Osteoblast (primary cell): Measurements from ENCODE around the gene TRIM23. TPM values are rescaled to one million over a fixed set of nuclear protein-coding genes. Genes with fewer than 3 reads are reported as not detected.

Experiments
- DNase-seq: peaks from one replicate; pipeline ENCODE4 v3.0.0; 2011; ENCODE audit warnings: low spot score, mixed read lengths; ENCODE audit not compliant: insufficient read length; ENCODE audit errors: missing footprints
- H2AFZ ChIP-seq: 2 replicates; pipeline ENCODE4 v1.6.0; 2011; ENCODE audit warnings: mild to moderate bottlenecking, low read length
- H3K27ac ChIP-seq: 2 replicates; pipeline ENCODE4 v1.5.1; 2011; ENCODE audit warnings: mild to moderate bottlenecking, low read depth, low read length, moderate library complexity
- H3K27me3 ChIP-seq: 2 replicates; pipeline ENCODE4 v1.6.0; 2012; ENCODE audit warnings: mild to moderate bottlenecking, control low read depth, inconsistent platforms, low read length, moderate library complexity; ENCODE audit not compliant: insufficient read depth
- H3K36me3 ChIP-seq: 2 replicates; pipeline ENCODE4 v1.5.1; 2011; ENCODE audit warnings: mild to moderate bottlenecking, low read length, control low read depth, moderate library complexity; ENCODE audit not compliant: insufficient read depth
- H3K4me1 ChIP-seq: 2 replicates; pipeline ENCODE4 v1.5.1; 2011; ENCODE audit warnings: mild to moderate bottlenecking, low read length, control low read depth, moderate library complexity; ENCODE audit not compliant: insufficient read depth
- H3K4me2 ChIP-seq: 2 replicates; pipeline ENCODE4 v1.6.0; 2011; ENCODE audit warnings: mild to moderate bottlenecking, low read length; ENCODE audit not compliant: insufficient read depth
- H3K4me3 ChIP-seq: fragments of 200-600 bp; sonication (generic); 3 replicates; pipeline ENCODE4 v1.5.1; 2012; ENCODE audit warnings: mild to moderate bottlenecking, low read length, inconsistent platforms; ENCODE audit not compliant: insufficient read depth
- H3K79me2 ChIP-seq: 2 replicates; pipeline ENCODE4 v1.6.0; 2012; ENCODE audit warnings: mild to moderate bottlenecking, low read length, control low read depth, inconsistent platforms; ENCODE audit not compliant: insufficient read depth
- H3K9me3 ChIP-seq: 2 replicates; pipeline ENCODE4 v1.5.1; 2011; ENCODE audit warnings: low read depth, low read length, control low read depth
- H4K20me1 ChIP-seq: 2 replicates; pipeline ENCODE4 v1.6.0; 2012; ENCODE audit warnings: mild to moderate bottlenecking, low read length, control low read depth; ENCODE audit not compliant: insufficient read depth
- total RNA-seq: library from RNA; depleted of rRNA; stranded (reverse); fragments of >200 nt; gene quantifications from 2 replicates; pipeline ENCODE4 v1.2.3, GENCODE V29; 2012
- TF ChIP-seq, protein P1 (sequence below): IDR thresholded peaks from 2 replicates; pipeline ENCODE4 v1.5.1; 2011; ENCODE audit warnings: mild to moderate bottlenecking, low read depth, low read length, moderate library complexity; ENCODE audit errors: extremely low read depth

TRIM23 gene
- total RNA-seq, 1 donor = 30.4 TPM

DNA sequence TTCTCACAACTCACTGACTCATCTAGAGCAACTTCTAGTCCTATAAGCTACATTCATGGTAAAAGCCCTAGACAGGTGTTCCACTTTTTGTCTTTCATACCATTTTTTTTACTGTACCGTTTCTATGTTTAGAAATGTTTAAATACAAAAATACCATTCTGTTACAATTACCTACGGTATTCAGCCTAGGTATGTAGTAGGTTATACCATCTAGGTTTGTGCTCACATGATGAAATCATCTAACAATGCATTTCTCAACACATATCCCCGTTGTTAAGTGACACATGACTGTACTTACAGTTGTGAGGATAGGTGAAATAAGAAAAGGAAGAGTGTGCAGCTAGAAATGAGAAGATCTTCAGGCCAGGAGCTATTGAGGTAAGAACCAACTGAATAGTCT, 67.4 kb downstream of the TRIM23 start:
- Histone ChIP-seq H3K27ac (no peak overlapping the region), H3K4me3 (no peak overlapping the region), H4K20me1 (no peaks in the 10 kb centered on the region), H3K4me2 (no peak overlapping the region), H3K4me1 (peaks cover 2% of the 10 kb centered on the region), H3K27me3 (no peaks in the 10 kb centered on the region), H2AFZ (no peak overlapping the region), H3K79me2 (peaks cover 36% of the 10 kb centered on the region), H3K9me3 (no peaks in the 10 kb centered on the region), H3K36me3 (peaks cover 4% of the 10 kb centered on the region)
- TF ChIP-seq, protein P1, sequence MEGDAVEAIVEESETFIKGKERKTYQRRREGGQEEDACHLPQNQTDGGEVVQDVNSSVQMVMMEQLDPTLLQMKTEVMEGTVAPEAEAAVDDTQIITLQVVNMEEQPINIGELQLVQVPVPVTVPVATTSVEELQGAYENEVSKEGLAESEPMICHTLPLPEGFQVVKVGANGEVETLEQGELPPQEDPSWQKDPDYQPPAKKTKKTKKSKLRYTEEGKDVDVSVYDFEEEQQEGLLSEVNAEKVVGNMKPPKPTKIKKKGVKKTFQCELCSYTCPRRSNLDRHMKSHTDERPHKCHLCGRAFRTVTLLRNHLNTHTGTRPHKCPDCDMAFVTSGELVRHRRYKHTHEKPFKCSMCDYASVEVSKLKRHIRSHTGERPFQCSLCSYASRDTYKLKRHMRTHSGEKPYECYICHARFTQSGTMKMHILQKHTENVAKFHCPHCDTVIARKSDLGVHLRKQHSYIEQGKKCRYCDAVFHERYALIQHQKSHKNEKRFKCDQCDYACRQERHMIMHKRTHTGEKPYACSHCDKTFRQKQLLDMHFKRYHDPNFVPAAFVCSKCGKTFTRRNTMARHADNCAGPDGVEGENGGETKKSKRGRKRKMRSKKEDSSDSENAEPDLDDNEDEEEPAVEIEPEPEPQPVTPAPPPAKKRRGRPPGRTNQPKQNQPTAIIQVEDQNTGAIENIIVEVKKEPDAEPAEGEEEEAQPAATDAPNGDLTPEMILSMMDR = no peak
- DNase-seq = no peak

DNA sequence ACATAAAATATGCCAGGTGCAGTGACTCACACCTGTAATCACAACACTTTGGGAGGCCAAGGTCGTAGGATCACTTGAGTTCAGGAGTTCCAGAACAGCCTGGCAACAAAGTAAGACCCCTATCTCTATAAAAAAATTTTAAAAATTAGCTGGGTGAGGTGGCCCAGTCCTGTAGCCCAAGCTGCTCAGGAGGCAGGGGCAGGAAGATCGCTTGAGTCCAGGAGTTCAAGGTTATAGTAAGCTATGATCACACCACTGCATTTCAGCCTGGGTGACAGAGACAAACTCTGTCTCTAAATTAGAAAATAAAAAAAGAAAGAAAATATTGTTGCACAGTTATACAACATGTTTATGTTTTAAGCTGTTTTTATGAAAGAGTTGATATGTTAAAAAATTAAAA, 68.0 kb downstream of the TRIM23 start:
- H3K79me2 ChIP-seq = peaks cover 30% of the 10 kb centered on the region

DNA sequence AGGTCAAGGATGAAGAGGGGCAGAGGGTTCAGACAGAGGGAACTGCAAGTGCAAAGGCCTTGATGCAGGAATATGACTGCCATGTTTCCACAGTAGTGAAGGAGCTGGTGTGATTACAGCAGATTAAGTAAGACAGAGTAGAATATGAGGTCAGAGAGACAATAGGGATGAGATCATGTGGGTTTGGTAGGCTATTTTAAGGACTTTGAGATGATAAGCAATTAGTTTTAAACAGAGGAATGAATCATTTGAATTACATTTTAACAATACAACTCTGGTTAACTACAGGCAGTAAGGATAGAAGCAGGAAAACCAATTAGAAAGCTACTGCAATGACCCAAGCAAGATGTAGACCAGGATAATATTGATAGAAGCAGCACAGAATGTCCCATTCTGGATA, 68.8 kb downstream of the TRIM23 start:
- Histone ChIP-seq H3K4me2 (no peak overlapping the region), H3K4me3 (no peak overlapping the region), H3K4me1 (no peaks in the 10 kb centered on the region), H3K79me2 (peaks cover 22% of the 10 kb centered on the region), H2AFZ (peak overlapping the region; percentile 83), H3K36me3 (peaks cover 6% of the 10 kb centered on the region), H4K20me1 (no peaks in the 10 kb centered on the region), H3K27me3 (no peaks in the 10 kb centered on the region), H3K27ac (peak overlapping the region; percentile 46), H3K9me3 (no peaks in the 10 kb centered on the region)
- TF ChIP-seq, protein P1 = no peak
- no peak for DNase-seq

More for the DNA sequence above, 68.0 kb downstream of the TRIM23 start:
- Histone ChIP-seq H3K27ac (no peak overlapping the region), H3K27me3 (no peaks in the 10 kb centered on the region), H2AFZ (no peak overlapping the region), H4K20me1 (no peaks in the 10 kb centered on the region), H3K4me1 (no peaks in the 10 kb centered on the region), H3K9me3 (no peaks in the 10 kb centered on the region), H3K36me3 (peaks cover 6% of the 10 kb centered on the region), H3K4me2 (no peak overlapping the region), H3K4me3 (no peak overlapping the region)
- DNase-seq = no peak
- TF ChIP-seq, protein P1 = no peak

DNA sequence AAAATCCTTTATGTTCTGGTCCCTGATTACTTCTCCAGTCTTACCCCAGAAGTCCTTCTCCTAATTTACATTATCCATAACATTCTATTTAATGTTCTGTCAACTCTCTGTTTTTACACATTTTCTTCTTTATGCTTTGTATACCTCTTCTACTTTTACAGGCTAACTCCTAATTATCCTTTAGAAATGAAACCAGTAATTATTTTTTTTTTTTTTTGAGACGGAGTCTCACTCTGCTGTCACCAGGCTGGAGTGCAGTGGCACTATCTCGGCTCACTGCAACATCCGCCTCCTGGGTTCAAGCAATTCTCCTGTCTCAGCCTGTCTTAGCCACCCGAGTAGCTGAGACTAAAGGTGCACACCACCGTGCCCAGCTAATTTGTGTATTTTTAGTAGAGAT, 70.2 kb downstream of the TRIM23 start:
- no peak for DNase-seq
- H3K36me3 ChIP-seq = peaks cover 10% of the 10 kb centered on the region
- H3K9me3 ChIP-seq = no peaks in the 10 kb centered on the region
- TF ChIP-seq, protein P1 = no peak
- no peaks in the 10 kb centered on the region for H3K27me3 ChIP-seq
- peaks cover 18% of the 10 kb centered on the region for H3K79me2 ChIP-seq
- no peaks in the 10 kb centered on the region for H3K4me1 ChIP-seq
- no peaks in the 10 kb centered on the region for H4K20me1 ChIP-seq
- peak overlapping the region; percentile 24 for H2AFZ ChIP-seq
- peak overlapping the region; percentile 7 for H3K4me2 ChIP-seq
- no peak overlapping the region for H3K27ac ChIP-seq
- no peak overlapping the region for H3K4me3 ChIP-seq
